Keratinocyte (primary cell): ENCODE measurements around the gene TSHZ1.

Experiments used
- CTCF ChIP-seq, 3 experiments: IDR thresholded peaks in 1 of 3; conservative IDR thresholded peaks in 1 of 3; optimal IDR thresholded peaks in 1 of 3; 2 replicates in 2 of 3; 3 replicates in 1 of 3; pipeline versions ENCODE3 to v1.5.1; 2011; ENCODE audit warnings: low read length in 3 of 3, mild to moderate bottlenecking in 3 of 3, moderate library complexity in 2 of 3, control low read depth in 1 of 3, inconsistent platforms in 1 of 3; ENCODE audit not compliant: insufficient read depth in 2 of 3; ENCODE audit errors: extremely low read depth in 1 of 3
- EZH2 ChIP-seq: IDR thresholded peaks from one replicate; pipeline ENCODE4 v1.6.1; 2012; ENCODE audit warnings: inconsistent platforms, mild to moderate bottlenecking, low read length, moderate library complexity

DNA sequence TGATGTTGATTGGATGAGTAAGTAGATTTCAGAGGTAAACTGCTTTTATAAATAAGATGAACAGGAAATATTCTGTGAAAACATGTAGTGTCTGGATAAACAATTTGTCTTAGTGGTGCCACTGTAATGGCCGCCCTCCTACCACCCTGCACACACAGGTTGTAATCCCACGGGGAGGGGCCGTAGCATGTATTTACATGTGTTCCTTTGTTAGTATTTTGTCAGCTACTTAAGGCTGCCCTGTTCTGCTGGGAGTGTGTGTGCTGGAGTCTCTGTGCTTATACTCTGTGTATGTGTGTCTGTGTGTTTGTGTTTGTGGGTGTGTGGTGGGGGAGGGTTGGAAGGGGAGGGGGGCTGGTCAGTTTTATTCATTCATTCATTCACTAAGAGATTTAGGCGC lies 5.1 kb downstream of the TSHZ1 start:
- TF ChIP-seq CTCF (optimal IDR thresholded peaks at IDR 0.05 in 1 of 3, IDR thresholded peaks at IDR 0.05 in 1 of 3, conservative IDR thresholded peaks at IDR 0.05 in 1 of 3; ENCODE audit: extremely low read depth in 1 of 3, insufficient read depth in 2 of 3, low read length in 3 of 3) = no peak
- no peak for TF ChIP-seq EZH2
